Posterior vena cava (tissue), 2 donors: ENCODE measurements around the gene TEK. TPM values are rescaled to one million over a fixed set of nuclear protein-coding genes. Genes with fewer than 3 reads are reported as not detected.

Source experiments
- DNase-seq: peaks from one replicate; pipeline ENCODE4 v3.0.0-alpha.2; 2020; ENCODE audit warnings: low spot score
- intact Hi-C, 2 donors: fragments of 100-400 bp; cut with DNase I; formaldehyde crosslinking; loops; one replicate each; pipeline versions ENCODE4 v1.14.1 to v1.14.2; 2022 to 2023
- total RNA-seq, 2 donors: library from RNA; stranded (reverse); fragmentation: NEBNext Ultra II Directional; extraction: Animal tissue kit (Norgen Biotek cat#: 25700); gene quantifications; one replicate each; pipeline ENCODE4 v1.2.1, GENCODE V29; 2021
- donor health status: DM: yes; HTN: yes; CAD: no.
- donor health status: DM: yes; HTN: yes; CAD: no.

TEK gene
- total RNA-seq, 2 donors from 2014 or later: 14.5 to 18.0 TPM

GRCh38 chr9:27160636-27161035, 51.6 kb downstream of the TEK start:
- intact Hi-C loops: no loop called here
- no peak for DNase-seq

DNA sequence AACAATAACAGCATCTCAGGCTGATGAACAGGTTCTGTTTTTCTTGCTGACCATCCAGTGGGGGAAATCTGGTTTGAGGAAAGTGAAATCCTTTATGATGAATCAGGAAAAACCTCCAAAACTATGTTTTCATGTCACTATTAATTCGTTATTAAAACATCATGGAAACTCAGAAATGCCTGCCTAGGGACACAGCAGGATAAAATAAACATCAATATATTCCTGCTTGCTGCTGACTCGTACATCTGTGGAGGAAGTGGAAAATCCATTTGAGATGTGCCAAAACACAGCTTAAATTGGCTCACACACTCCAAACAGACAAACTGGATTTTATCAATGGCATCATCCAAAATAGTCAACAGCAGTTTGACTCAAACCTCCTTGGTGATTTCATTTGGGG, 53.0 kb downstream of the TEK start:
- intact Hi-C loops: no loop called here
- DNase-seq: no peak

DNA sequence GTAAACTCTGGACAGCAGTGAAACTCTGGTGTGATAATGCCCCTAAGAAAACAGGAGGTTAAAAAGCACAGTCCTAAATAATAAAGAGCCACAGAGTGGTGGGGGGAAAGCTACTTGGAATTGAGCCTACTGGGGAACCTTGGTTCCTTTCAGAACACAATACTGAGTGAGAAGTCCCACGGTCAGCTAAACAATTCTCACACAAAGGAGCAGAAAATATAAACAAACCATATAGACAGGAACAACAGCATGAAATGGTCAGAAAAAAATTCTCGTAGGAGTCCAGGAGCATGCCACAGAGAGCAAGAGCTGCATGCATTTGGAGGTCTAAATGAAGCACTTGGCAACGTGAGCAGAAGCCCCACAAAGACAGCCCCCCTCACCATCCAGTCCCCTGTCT, 56.0 kb downstream of the TEK start:
- no peak for DNase-seq
- intact Hi-C loops: no loop called here

DNA sequence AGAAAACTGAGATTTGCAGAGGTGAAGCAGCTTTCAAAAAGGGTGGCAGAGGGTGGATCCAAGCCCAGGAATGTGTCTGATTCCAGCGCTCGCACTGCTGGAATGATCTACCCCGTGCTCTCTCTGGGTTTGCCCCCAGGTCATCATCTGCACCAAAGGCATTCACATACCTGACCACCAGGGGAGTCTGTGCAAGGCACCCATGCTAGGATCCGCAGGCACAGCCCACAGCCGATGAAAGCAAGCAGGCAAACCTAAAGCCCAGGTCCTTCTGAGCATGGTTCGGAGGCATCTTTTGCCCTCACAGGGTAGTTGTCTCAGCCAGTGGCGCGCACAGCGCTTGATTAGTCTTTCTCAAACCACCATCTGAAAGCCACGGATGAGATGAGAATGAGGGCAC, 56.6 kb downstream of the TEK start:
- no peak for DNase-seq
- intact Hi-C loops: no loop called here

DNA sequence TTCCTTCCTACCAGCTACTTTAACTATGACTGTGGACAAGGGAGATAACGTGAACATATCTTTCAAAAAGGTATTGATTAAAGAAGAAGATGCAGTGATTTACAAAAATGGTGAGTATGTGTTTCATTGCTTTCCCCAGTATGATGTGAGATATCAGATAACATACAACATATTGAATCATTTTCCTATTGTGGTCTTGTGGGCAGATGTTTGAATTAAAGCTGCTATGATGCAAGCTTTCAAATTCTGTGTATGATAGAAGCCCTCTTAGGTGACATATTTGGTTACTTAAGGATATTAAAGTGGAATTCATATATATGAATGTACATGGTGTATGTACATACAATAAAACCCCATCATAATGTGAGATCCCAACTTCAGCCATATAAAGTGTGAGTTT, 59.5 kb downstream of the TEK start:
- DNase-seq: no peak
- intact Hi-C loops: no loop called here

- intact Hi-C loops: no loop called here
Observed at GRCh38 chr9:27168951-27169350, 59.9 kb downstream of the TEK start.

DNA sequence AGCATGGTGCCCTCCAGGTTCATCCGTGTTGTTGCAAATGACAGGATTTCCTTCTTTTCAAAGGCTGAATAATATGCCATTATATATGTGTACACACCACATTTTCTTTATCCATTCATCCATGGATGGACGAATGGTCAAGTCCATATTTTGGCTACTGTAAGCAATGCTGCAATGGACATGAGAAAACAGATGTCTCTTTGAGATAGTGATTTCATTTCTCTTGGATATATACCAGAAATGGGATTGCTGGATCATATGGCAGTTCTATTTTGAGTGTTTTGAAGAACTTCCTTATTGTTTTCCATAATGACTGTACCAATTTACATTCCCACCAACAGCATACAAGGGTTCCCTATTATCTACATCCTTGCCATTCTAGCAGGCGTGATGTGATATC, 67.9 kb downstream of the TEK start:
- DNase-seq: no peak
- intact Hi-C loops: no loop called here

More at GRCh38 chr9:27168951-27169350, 59.9 kb downstream of the TEK start:
- DNase-seq: no peak

DNA sequence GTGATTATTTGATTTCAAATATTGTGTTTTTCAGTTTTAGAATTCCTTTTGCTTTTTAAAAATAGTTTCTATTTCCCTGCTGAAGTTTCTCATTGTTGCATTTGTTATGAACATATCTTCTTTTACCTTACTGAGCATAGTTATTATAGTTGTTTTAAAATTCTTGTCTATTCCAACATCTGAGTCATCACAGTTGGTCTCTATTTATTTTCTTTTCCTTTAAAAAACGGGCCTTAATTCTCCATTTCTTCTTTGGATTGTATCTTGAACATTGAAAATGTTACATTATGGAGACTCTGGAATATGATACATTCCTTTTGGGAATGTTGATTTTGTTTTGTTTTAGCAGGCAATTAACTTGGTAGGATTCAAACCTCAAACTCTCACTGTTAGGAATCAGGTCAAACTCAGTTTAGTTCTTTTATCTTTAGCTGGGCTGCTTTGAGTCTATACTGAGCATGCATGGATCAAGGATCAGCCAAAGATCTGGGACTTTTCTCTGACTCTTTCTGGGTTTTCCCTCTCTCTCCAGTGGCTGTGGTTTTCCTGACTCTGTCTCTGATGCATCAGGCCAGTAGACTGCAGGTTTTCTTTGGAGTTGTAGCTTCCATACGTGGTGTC, 70.3 kb downstream of the TEK start:
- no peak for DNase-seq
- intact Hi-C loops: no loop called here

GRCh38 chr9:27181381-27181780, 72.4 kb downstream of the TEK start:
- intact Hi-C loops: no loop called here
- DNase-seq: no peak

DNA sequence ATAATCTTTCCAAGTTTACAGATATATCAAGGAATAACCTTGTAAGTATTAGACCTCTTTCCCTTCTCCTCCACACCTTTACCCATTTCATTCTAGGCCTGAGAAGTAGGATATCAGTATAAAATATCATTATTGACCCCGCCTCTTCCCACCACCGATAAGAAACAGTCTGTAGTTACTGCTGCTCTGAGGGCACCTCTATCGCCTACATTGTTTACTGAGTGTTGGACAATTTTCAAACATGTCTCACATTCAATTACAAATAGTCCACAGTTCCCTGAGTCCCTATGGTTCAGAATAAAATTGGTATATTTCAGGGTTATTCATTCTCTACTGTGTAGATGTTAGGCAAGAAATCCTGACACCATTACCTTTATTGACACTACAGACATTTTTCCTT, 73.4 kb downstream of the TEK start:
- intact Hi-C loops: no loop called here
- DNase-seq: no peak

DNA sequence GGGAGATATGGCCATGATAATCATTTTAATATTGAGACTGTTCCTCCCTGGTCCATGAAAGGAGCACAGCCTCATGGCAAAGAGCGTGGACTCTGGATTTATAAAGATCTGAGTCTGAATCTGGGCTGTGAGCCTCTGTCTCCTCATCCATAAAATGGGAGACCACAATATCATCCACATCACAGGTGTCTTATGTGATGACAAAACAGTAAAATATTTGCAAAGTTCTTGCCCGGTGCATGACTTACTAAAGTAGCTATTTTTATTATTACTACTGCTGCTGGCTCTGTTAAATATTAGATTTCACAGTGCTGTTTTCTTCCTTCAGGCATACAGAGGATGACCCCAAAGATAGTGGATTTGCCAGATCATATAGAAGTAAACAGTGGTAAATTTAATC, 74.1 kb downstream of the TEK start:
- intact Hi-C loops: no loop called here
- no peak for DNase-seq

GRCh38 chr9:27183701-27184100, 74.7 kb downstream of the TEK start:
- intact Hi-C loops: no loop called here
- DNase-seq: no peak

GRCh38 chr9:27184556-27185351, 75.7 kb downstream of the TEK start:
- DNase-seq: no peak
- intact Hi-C loops: no loop called here

DNA sequence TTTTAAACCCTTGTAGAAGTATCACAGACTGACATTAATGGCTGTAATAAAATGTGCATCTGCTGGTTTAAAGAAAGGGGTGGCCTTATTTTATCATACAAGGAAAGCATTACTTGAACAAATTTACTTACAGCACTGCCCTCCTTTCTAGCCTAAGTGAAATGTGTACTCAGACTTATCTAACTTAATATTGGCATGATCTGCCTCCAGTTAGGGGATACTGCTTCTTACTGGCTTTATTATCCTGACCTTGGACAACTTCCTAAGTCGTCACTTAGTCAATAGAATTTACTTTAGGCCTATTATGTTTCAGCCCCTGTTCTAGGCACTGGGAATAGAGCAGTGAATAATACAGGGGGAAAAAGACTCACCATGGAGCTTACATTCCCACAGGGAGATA, 79.4 kb downstream of the TEK start:
- DNase-seq: no peak
- intact Hi-C loops: no loop called here

DNA sequence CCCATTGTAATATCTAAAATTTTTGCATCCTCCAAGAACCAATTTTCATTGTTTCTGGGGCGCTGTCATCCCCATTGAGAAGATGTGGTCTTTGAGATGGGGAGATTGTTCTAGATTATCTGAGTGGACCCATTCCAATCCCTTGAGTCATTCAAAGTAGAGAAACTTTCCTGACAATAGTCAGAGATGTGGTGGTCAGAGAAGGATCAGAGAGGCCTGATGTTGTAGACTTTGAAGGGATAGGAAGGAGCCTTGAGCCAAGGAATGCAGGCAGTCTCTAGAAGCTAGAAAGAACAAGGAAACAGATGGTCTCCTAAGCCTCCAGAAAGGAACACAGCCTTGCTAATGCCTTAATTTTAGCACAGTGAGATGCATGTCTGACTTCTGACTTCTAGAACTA, 80.4 kb downstream of the TEK start:
- intact Hi-C loops: no loop called here
- DNase-seq: no peak

DNA sequence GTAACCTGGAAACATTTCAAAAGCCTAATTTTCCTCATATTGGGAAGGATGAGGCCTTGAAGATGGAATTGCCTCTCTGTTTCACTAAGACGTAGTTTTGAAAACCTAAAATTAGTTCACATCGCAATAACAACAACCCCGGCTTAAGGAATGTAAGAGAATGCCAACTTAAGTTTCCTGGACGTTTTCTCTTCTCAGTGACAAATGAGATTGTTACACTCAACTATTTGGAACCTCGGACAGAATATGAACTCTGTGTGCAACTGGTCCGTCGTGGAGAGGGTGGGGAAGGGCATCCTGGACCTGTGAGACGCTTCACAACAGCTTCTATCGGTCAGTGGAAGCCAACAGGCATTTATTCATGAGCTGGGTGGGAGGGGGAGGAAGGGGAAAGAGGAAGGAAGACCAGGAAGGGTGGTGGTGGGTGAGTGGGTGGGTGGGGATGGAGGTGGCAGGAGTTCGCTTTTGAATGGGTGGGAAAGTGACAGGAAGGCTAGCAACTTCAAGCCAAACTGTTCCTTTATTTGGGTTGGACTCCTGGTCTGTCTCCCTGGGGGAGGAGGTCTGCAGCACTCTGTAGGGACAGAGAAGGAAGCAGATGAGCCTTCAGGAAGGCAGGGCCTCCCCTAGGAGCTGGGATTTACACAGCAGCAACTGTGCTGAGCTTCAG, 83.4 kb downstream of the TEK start:
- intact Hi-C loops: no loop called here
- no peak for DNase-seq

DNA sequence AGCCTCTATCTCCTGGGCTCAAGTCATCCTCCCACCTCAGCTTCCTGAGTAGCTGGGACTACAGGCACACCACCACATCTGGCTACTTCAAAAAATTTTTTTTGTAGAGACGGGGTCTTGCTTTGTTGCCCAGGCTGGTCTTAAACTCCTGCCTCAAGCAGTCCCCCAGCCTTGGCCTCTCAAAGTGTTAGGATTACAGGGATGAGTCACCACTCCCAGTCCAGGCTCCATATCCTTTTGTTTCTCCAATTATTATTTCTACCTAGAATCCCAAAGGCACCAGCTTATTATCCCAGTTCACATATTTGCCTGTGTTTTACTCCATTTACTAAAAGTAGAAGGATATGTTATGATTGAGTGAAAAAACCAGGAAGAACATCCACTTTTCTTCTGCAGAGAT, 84.9 kb downstream of the TEK start:
- no peak for DNase-seq
- intact Hi-C loops: no loop called here

DNA sequence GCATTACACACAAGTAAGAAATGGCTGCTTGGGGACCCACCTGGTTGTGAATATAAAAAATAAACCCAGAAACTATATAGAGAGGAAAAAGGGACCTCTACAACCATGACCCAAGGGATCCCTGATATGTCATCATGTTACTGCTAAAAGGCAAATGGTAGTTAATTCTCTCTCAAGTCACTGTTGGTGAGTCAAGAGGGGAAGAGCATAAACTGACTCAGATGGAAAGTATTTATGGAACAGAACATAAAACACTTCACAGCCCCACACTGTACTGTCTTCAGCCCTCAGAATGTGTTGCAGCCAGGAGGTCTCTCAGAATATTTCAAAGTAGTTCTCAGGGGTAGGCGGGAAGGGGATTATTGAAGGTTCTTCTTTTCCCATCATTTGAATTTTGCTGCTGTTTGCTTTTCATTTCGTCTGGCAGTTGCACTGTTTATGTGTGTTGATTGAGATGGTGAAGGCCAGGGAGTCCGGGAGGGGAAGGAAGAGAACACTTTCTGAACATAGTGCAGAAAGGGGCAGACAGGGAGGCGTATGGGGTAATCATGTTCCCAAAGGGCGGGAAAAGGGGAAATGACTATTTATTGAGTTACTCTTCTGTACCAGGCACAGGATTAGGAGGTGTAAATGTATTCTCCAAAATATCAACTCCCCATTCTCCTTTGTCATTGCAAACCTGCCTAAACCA, 85.5 kb downstream of the TEK start:
- intact Hi-C loops: no loop called here

GRCh38 chr9:27195191-27195590, 86.2 kb downstream of the TEK start:
- intact Hi-C loops: no loop called here

More for the DNA sequence above, 85.5 kb downstream of the TEK start:
- no peak for DNase-seq

GRCh38 chr9:27196383-27196782, 87.4 kb downstream of the TEK start:
- intact Hi-C loops: no loop called here
- DNase-seq: no peak

More at GRCh38 chr9:27195191-27195590, 86.2 kb downstream of the TEK start:
- no peak for DNase-seq
